EH (cell line): ENCODE results near the gene DPYSL5.

Experiments
- DNase-seq: peaks from one replicate; pipeline ENCODE4 v3.0.0-alpha.2; 2015; ENCODE audit warnings: low read depth

DPYSL5 gene

DNA sequence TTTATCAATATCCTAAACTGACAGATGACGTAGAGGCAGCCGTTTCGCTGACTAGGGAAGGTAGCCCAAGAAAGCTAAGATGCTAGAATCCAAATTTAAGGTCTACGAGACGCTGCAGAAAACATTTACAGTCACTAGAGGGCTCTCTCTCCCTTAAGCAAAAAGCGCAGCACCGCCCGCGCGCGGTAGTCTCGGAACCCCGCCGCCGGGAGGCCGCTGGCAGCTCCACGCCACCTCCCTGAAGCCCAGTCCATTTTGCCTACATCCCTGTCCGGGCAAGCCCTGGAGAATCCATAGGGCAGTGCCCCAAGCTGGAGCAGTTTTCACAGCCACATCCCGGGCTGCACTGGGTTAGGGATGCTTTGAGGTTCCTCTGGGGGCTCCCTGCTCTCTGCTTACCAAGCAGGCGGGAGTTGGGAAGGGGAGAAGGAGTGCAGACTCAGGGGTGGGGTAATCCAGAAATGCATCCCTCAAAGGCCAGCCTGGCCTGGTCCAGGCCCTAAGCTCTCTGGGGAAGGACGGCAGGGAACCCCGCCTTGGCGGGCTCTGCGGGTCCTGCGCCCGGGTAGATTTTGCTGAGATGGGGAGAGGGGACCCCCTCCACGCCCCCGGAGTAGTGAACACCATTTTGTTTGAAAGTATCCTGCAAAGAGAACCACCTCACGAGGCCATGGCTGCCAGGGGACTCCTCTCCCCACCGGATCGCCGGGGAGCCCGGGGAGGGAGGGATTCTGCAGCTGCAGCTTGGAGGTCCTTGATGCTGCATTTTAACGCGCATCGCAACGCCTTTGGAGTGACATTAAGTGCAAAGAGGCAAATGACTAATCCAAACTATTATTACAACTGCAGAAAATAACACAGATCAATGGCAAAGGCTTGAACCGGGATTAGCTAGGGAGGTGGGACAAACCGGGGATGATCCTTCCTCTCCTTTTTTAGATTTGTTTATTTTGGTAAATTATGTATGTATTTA lies 1.3 kb upstream of the DPYSL5 start:
- peak; percentile 72 for DNase-seq

DNA sequence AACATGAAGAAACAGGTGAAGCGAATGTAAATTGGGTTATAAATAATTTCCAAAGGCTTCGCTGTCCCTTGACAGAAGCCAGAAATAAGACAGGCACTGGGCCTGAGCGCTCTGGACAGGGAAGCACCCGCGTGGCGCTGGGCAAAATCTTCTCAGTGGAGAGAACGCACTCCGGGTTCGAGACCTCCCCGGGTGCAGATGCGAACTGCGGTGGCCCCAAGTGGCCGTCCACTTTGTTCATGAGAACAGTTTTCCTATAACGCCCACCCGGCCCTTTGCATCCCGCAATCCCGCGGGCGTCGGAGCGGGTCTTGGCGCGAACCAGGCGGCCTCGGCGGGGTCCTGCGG lies 651 bp upstream of the DPYSL5 start:
- DNase-seq = no peak

DNA sequence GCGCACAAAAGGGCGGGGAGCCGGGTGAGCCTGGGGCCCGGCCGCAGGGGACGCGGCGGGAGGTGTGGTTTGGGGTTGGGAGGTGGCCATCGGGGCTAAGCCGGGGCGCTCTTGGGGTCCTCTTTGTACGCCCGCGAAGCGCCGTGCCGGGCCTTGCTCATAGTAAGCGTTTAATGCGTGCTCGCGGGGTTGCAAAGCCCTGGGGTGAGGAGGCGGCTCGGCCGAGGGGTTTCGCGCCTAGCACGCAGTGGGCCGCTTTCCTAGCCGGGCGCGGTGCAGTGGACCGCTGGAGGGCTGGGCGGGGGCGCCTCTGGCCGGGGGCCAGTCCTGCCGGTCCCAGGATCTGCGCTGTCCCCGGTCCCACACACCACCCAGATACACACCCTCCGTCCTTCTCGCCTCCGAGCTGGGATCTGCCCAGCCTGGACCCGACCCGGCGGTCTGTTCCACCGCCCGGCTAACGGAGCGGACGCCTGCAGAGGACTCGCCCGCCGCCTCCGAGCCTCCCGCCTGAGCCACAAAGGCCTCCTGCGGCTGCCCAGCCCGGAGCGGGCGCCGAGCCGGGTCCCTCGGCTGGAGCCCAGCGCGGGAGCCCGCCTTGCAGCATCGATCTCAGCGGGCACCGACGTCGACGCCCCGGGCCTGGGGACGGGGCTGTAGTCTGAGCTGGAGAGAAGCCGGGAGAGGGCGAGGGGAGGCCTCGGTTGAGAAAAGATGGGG lies 564 bp downstream of the DPYSL5 start:
- DNase-seq = peak; percentile 12

DNA sequence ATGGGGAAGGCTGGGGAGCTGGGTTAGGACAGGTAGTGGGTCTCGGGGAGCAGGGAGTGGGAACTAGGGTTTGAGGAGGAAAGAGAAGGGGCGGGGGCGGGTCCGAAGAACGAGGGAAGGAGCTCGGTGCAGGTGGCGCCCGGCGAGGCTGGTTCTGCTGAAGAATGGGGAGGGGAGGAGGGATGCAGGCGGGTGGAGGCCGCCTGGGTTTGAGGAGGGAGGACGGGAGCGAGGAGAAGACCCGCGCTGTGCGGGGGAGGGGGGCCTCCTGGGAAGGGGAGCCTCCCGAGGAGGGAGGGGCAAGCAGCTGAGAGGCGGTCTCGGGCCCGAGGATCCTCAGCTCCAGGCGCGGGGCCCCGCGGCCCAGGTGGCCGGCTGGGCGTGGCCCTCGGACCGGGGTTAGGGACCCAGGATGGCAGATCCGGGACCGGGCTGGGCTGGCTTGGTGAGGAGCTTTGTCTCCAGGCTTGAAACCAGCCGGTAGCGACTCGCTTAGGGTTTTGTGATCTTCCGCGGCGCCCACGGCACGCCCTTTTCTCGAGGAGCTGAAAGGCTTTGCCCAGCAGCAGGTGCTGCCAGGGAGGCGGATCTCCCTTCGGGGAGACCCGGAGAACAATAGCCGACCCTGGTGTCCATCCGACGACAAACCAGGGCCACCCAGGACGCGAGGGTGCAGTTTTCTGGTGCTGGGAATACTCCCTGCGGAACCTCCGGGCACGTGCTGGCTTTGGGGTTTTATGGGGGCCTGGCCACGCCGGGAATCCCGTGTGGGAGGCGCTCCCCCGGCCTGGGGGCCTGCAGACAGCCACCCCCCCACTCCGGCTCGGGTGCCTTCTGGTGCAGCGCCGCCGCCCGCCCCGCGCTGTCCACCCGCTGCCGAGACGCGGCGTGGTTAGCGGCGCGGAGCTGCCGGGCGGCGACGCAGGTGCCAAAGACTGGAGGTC lies 1.4 kb downstream of the DPYSL5 start:
- no peak for DNase-seq

DNA sequence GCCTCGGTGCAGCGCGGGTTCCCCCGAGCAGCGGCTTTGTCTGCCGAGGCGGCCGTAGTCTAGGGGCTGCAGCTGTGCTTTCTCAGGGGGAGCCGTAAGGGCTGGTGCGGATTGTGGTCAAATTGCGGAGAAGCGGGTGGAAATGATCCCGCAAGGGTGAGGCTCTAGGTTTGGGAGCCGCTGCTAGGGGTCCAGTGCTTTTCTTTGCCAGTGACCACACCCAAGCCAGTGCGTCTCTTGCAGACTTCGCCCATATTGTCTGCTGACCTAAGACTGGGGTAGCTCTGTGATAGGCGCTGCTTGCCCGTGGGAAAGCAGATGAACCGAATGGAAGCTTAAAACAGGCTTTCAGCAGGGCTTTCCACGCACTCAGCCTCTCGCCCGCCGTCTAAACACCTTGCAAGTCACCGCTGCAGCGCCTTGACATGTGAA lies 2.1 kb downstream of the DPYSL5 start:
- no peak for DNase-seq

DNA sequence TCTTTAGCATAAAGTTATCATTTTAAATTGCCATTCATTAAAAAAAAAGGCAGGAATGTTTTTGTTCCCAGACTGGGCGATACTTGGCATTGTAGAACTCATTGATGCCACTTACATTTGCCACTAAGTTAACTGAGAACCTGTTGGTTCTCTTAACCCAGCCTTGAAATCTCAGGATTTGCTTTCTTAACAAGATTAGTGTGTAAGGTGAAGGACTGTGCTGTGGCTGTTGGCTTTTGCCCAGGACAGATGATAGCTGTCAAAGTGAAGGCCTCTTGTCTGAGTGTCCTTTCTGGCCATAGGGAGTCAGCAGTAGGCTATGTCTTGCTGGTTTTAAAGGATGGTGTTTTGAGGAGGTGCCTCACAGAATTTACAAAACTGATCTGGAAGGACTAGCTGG lies 2.6 kb downstream of the DPYSL5 start:
- DNase-seq = no peak

DNA sequence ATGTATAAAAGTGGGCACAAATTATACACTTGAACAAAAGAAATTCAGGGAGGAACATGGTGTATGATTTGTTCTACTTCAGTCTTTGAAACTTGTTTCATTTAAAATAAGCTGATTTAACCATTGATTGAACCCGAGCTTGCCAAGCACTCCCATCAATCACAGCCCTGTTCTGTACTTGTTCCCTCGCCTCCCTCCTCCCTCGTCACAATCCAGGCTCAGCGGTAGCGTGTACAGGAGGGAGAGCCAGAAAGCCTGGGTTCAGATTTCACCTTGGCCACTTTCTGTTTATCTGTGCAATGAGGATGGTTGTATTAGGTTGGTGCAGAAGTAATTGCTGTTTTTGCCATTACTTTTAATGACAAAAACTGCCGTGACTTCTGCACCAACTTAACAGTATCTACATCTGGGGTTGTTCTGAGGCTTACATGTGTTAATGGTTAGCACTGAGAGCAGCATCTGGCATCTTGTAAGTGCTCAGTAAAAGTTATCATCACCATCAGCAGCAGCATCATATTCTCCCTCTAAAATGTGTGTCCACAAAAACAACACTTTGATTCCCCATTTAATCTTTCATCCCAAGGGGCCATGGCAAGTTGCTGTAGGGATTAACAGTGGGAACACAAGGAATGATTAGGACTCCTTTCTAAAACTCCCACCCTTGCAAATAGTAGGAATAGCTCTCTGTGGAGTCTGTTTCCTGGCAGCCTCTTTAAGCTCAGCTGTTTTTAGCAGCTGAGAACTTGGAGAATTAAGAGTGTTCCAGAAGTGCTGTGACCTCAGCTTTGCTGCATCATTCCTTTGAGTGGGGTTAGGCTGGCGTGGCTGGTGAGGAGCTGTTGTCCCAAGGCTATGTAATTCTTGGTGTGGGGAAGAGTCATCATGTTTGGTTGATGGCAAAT lies 4.7 kb downstream of the DPYSL5 start:
- DNase-seq = peak; percentile 13

DNA sequence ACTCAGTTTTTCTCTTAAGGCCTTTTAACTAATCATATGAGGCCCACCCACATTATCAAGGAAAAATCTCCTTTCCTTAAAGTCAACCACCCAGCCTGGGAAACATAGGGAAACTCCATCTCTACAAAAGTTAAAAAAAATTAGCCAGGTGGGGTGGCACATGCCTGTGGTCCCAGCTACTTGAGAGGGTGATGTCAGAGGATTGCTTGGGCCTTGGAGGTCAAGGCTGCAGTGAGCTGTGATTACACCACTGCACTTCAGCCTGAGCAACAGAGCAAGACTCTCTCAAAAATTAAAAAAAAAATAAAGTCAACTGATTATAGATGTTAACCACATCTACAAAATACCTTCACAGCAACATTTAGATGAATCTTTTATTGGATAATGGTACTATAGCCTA lies 5.8 kb downstream of the DPYSL5 start:
- no peak for DNase-seq

DNA sequence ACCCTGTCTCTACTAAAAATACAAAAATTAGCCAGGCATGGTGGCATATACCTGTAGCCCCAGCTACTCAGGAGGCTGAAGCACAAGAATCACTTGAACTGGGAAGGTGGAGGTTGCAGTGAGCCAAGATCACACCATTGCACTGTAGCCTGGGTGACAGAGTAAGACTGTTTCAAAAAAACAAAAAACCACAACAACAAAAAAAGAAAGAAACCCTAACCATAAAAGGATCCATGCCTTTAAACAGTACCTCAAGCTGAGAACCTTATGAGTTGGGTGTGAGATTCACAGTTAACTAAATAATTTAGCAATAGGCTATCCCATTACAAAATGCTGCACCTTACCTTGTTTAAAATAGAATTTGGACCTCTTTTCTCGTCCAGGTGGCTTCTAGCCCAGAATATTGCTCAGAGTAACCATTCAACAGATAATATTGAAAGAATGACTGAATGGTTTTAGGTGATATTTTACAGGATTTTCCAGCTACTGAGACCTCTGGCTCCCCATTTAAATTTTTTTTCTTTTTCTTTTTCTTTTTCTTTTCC lies 6.4 kb downstream of the DPYSL5 start:
- DNase-seq = no peak

DNA sequence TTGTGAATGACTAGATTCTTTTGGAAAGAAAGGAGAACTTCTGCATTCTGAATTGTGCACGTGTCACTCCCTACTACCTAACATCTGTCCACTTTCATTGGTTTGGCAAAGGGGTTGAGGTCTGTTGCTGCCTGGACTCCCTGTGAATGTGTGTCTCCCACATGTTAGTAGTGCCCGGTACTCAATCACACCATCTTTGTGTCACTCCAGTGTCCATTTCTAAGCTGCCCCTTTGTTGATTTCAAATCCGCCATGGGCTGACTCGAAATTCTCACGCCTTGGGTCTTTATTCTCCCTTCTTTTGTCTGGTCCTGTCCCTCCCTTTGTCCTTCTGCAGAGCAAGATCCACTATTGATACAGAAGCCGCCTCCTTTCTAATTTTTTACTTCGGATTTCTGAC lies 7.5 kb downstream of the DPYSL5 start:
- no peak for DNase-seq

DNA sequence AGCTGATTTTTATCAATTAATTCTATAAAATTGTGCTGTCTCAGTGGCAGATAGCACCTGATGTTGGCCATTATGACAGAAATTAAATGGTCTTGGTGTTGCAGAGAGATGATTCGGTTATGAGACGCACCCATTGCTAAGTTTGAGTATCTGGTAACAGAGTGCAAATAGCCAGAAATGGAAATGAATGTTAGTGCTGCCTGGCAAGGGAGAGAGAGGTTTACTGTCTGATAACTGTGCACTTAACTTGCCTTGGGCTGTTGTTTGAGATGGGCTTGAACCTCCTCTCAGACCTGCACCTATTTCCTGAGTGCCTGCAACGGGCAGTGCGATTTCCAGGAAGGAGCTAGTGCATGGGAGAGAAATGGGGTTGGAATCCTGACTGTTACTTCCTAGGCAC lies 11.7 kb downstream of the DPYSL5 start:
- no peak for DNase-seq

DNA sequence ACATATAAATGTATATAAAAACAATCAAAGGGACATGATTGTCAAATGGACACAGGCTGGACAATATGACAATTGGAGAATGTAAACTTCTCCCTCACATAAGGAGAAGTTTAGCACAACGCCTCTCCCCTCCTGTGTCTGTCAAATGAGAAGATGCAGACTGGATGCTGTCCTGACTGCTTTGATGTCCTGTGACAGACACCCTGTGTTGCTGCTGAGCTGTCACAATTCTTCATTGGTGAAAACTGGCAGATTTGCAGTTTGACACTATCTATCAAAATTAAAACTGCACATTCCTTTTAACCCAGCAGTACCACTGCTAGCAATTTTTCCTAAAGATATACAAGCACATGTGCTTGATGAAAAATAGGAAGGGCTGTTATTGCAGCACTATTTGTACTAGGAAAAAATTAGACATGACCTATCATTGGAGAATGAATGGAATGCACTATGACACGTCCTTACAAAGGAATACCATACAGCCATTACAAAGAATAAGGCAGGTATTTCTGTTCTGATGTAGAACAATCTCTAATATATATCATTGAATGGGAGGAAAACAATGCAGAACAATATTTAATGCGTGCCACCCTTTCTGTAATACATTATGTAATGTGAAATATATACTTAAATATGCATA lies 12.4 kb downstream of the DPYSL5 start:
- DNase-seq = no peak

DNA sequence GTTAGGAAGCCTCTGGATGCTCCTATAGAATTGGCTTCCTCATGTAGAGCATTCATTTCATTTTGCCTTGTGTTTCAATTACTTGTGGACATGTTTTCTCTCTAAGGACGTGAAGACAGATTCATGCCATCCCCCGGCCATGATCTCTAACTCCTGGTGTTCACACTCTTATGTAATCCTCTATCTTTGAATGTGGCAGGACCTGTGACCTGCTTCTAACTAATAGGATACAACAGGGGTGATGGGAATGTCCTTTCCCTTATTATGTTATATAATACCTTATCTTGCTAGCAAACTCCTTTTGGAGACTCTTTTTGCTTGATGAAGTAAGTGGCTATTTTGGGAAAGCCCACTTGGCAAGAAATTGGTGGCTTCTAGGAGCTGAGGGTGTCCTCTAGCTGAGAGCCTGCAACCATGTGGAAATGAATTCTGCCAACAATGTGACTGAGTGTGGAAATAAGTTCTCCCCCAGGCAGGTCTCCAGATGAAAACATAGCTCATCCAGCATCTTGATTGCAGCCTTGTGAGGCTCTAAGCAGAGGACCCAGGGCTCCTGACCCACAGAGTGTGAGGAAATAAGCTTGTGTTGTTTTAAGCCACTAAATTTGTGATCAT lies 13.8 kb downstream of the DPYSL5 start:
- DNase-seq = no peak

DNA sequence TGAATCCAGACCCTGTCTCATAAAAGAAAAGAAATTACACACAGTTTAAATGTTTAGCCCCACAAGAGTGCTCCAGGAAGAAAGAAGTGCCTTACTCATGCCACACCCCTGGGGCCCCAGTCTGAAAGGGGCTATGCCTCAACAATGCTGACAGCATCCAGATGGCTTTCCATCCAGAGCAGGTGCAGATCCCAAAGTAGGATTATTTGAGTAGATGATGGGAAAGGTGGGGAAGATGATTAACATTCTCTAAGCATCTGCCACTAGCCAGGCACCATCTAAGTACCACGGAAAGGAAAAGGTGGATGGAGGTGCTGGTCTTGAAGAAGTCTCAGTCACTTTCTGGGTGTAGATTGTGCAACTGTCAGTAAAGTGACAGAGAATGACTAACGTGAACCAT lies 16.3 kb downstream of the DPYSL5 start:
- no peak for DNase-seq

DNA sequence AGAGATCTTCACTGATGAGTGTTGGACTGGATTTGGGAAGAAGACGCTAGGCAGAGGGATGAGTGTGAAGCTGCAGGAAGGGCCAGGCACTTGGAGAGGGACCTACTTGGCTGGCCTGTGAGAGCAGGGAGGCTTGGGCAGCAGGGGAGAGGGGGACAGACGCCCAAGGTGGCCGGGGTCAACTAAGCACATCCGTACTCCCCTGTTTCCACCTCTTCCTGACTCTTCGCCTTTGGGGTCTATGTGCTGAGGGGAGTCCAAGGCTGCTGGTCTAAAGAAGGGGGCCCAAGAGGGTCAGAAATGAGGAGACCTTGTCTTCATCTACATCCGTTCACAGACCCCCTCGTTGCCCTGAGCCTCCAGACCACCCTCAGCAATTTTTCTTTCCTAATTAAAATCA lies 16.7 kb downstream of the DPYSL5 start:
- DNase-seq = no peak

DNA sequence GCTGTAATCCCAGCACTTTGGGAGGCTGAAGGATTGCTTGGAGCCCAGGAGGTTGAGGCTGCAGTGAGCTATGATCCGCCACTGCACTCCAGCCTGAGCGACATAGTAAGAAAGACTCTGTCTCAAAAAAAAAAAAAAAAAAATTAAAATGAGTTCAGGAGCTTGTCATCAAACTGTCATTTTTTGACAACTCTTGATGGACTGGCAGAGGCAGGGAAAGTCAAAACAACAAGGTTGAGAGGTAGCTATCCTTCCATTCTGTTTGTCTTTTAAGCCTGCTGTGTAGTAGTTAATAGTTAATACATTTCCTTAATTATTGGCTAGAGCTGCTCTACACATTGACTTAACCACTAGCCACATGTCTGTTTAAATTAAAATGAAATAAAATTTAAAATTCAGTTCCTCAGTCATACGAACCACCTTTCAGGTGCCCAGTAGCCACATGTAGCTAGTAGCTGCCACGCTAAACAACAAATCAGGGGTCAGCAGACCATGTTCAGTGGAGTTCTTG lies 22.7 kb downstream of the DPYSL5 start:
- DNase-seq = no peak

DNA sequence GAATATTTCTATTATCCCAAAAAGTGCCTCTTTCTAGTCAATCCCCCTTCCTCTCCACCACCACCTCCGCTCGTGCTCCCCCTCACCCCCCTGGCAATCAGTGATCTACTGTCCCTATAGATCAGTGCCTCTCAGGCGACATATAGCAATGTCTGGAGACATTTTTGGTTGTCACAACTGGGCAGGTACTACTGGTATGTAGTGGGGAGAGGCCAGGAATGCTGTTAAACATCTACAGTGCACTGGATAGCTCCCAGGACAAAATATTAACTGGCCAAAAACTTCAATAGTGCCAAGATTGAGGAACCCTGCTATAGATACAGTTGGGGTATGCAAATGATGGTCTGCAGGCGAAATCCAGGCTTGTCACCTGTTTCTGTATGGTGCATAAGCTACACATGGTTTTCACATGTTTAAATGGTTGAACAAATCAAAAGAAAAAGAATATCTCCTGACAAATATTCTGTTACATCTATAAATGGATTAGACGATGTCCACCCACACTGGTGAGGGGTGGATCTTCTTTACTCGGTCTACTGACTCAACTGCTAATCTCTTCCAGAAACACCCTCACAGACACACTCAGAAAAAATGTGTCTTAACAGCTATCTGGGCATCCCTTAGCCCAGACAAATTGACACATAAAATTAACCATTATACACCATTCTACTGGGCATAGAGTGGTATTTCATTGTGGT lies 25.5 kb downstream of the DPYSL5 start:
- no peak for DNase-seq

DNA sequence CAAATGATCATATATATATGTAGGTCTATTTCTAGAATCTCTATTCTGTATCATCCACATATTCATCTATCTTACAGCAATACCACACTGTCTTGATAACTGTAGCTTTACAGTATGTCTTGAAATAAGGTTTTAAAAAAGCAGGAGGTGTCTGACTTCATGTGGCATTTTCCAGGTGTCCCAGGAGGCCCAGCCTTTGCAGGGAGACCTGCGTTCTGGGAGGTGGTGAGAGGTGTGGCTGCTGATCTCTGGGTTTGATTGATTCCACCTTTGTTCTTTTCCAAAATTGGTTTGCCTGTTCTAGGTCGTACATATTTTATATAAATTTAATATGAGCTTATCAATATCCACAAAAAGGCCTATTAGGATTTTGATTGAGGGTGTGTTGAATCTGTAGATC lies 26.6 kb downstream of the DPYSL5 start:
- DNase-seq = no peak

DNA sequence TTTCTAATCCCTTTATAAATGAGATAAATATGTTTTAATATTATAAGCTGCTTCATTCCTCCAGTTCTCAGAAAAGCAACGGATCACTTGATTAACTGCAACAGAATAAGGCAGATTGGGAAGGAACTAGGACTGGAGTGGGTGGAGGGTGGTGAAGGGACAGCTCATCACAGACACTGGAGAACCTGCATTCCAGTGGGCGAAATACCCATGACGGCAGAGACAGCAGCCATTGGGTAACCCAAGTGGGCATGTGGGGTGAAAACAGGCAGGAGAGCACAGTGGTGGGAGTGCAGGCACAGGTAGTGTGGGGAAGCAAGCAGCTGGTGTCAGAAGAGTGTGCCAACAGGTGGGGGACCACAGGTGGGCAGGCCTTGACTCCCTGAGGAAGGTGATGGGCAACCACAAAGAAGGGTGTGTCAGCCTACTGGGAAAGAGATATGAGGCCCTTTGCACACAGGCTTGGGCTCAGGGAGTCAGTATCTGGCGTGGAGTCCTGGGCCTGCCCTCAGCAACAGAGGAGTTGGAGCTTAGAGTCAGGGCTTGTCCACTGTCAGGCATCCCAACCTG lies 27.2 kb downstream of the DPYSL5 start:
- DNase-seq = no peak
